GM12878 (cell line): Measurements from ENCODE around the gene TRAF5. TPM values are rescaled to one million over a fixed set of nuclear protein-coding genes. Genes with fewer than 3 reads are reported as not detected.

Experiments used
- ATAC-seq: fragments of 200-7000 bp; cut with Tn5 transposase; 3 replicates; pipeline ENCODE4 v1.9.1; 2020; ENCODE audit warnings: mild to moderate bottlenecking, moderate library complexity
- BruUV-seq: library from RNA; stranded (reverse); fragments of 400-500 nt; replicated peaks from 2 replicates; lab custom pipeline; 2021; lab: Mats Ljungman, UMichigan
- CTCF ChIA-PET: fragments of 300-600 bp; sonication (Branson Sonifier 250); formaldehyde crosslinking; extraction: SDS; loops from one replicate; lab custom pipeline; 2021; ENCODE audit warnings: inconsistent platforms; lab: Yijun Ruan, JAX
- POLR2A ChIA-PET: fragments of 350-600 bp; formaldehyde crosslinking; extraction: SDS; loops from one replicate; lab custom pipeline; 2021; ENCODE audit warnings: inconsistent platforms; lab: Charles Lee
- RAD21 ChIA-PET: fragments of 300-600 bp; sonication (Branson Sonifier 250); formaldehyde crosslinking; loops from one replicate; lab custom pipeline; 2023; ENCODE audit warnings: antibody characterized with exemption; ENCODE audit not compliant: unreplicated experiment; lab: Charles Lee
- SMC1A ChIA-PET: fragments of 300-600 bp; sonication (Branson Sonifier 250); formaldehyde crosslinking; loops from one replicate; lab custom pipeline; 2023; ENCODE audit not compliant: unreplicated experiment, uncharacterized antibody; lab: Charles Lee
- DNase-seq: peaks from one replicate; pipeline ENCODE4 v3.0.0-alpha.2; 2011; ENCODE audit warnings: low read depth, low spot score
- FAIRE-seq: peaks from 3 replicates; lab custom pipeline; 2011; peaks lifted over from hg19 to GRCh38; lab: Jason Lieb, UNC
- H2AFZ ChIP-seq: 2 replicates; pipeline ENCODE4 v1.6.0; 2011; ENCODE audit warnings: low read depth, low read length, control low read depth; ENCODE audit not compliant: control insufficient read depth
- H3K27ac ChIP-seq: 2 replicates; pipeline ENCODE4 v1.5.1; 2011; ENCODE audit warnings: control low read depth; ENCODE audit not compliant: control insufficient read depth, insufficient read depth
- H3K27me3 ChIP-seq, 2 experiments: replicated peaks in 1 of 2; 2 replicates each; pipeline versions ENCODE4 v1.6.0 to v1.6.1; 2011; ENCODE audit warnings: low read length in 1 of 2; ENCODE audit not compliant: control insufficient read depth in 2 of 2, insufficient read depth in 2 of 2
- H3K36me3 ChIP-seq, 2 experiments: 2 replicates each; pipeline ENCODE4 v1.5.1; 2011; ENCODE audit warnings: low read length in 1 of 2; ENCODE audit not compliant: control insufficient read depth in 2 of 2, insufficient read depth in 2 of 2
- H3K4me1 ChIP-seq: 2 replicates; pipeline ENCODE4 v1.6.1; 2011; ENCODE audit warnings: mild to moderate bottlenecking, low read length, moderate library complexity, mixed read lengths; ENCODE audit not compliant: control insufficient read depth, insufficient read depth
- H3K4me2 ChIP-seq: 2 replicates; pipeline ENCODE4 v1.6.0; 2011; ENCODE audit warnings: control low read depth; ENCODE audit not compliant: control insufficient read depth, insufficient read depth
- H3K4me3 ChIP-seq: fragments of 200-600 bp; sonication (generic); 2 replicates; pipeline ENCODE4 v1.5.1; 2016
- H3K79me2 ChIP-seq: 2 replicates; pipeline ENCODE4 v1.6.0; 2011; ENCODE audit warnings: low read length; ENCODE audit not compliant: control insufficient read depth, insufficient read depth
- H3K9ac ChIP-seq: 2 replicates; pipeline ENCODE4 v1.8.0; 2011; ENCODE audit warnings: low read length, control low read depth, mixed read lengths; ENCODE audit not compliant: control insufficient read depth, insufficient read depth
- H3K9me3 ChIP-seq: replicated peaks from 3 replicates; pipeline ENCODE4 v1.5.1; 2011; ENCODE audit warnings: mild to moderate bottlenecking, low read length; ENCODE audit not compliant: control insufficient read depth, insufficient read depth
- H4K20me1 ChIP-seq: 2 replicates; pipeline ENCODE4 v1.6.0; 2011; ENCODE audit not compliant: control insufficient read depth, insufficient read depth
- STAT3 ChIP-seq: IDR thresholded peaks from 2 replicates; pipeline ENCODE4 v1.6.1; 2011; ENCODE audit warnings: low read depth, low read length, improper control_type of control experiment
- TARDBP ChIP-seq: IDR thresholded peaks from 2 replicates; pipeline ENCODE4 v1.6.1; 2016; ENCODE audit warnings: borderline replicate concordance
- TCF12 ChIP-seq: IDR thresholded peaks from 2 replicates; pipeline ENCODE4 v1.6.1; 2011; ENCODE audit warnings: low read depth, mild to moderate bottlenecking, low read length
- YBX1 ChIP-seq: fragments of 450-650 bp; IDR thresholded peaks from 2 replicates; pipeline ENCODE4 v1.6.1; 2016; ENCODE audit warnings: antibody characterized with exemption
- WGBS: methylation state at CpG from one replicate; pipeline ENCODE4 v1.1.6; 2016; ENCODE audit warnings: low lambda C conversion rate; ENCODE audit not compliant: insufficient replicate concordance, insufficient coverage; ENCODE audit errors: missing lambda C conversion rate; 5-methylcytosine and 5-hydroxymethylcytosine counted together
- in situ Hi-C: fragments of 300-500 bp; cut with MboI; formaldehyde crosslinking; loops from 9 replicates; pipeline ENCODE4 v1.14.3; 2018; ENCODE audit warnings: mixed read lengths
- intact Hi-C: fragments of 100-400 bp; cut with micrococcal nuclease; formaldehyde crosslinking; loops from one replicate; pipeline ENCODE4 v1.14.2; 2022; ENCODE audit not compliant: unreplicated experiment
- polyA plus RNA-seq, 11 experiments: library from polyadenylated mRNA; depleted of rRNA in 4 of 11; unstranded in 6 of 11; stranded (reverse) in 5 of 11; fragments of >200 nt; fragmentation: Nextera tagmentation in 4 of 11; fragmentation: Illumina TruSeq in 1 of 11; extraction: Ambion mirVana in 4 of 11; extraction: Trizol in 1 of 11; gene quantifications; 1 replicate in 1 of 11; 2 replicates in 10 of 11; pipeline versions ENCODE4 v1.2.1 to v1.2.3, GENCODE V29; 2011 to 2016; ENCODE audit warnings: inconsistent platforms in 2 of 11, missing spikeins in 2 of 11, low read depth in 1 of 11
- total RNA-seq, 4 experiments: library from RNA; depleted of rRNA in 3 of 4; stranded (reverse); fragments of >200 nt in 3 of 4; fragmentation: Illumina TruSeq in 1 of 4; extraction: Trizol in 1 of 4; gene quantifications; 2 replicates each; pipeline versions ENCODE4 v1.2.1 to v1.2.3, GENCODE V29; 2013 to 2021
- TF ChIP-seq, protein P1 (sequence below): fragments of 450-650 bp; IDR thresholded peaks from 2 replicates; pipeline ENCODE4 v1.6.1; 2014; ENCODE audit warnings: mild to moderate bottlenecking

Gene TRAF5
- total and polyA plus RNA-seq, 10 of the 15 experiments (the other 5 are each of a cell fraction or from before 2014, with no cell fraction given), result 10.6 to 36.5 (median 26.3) TPM

DNA sequence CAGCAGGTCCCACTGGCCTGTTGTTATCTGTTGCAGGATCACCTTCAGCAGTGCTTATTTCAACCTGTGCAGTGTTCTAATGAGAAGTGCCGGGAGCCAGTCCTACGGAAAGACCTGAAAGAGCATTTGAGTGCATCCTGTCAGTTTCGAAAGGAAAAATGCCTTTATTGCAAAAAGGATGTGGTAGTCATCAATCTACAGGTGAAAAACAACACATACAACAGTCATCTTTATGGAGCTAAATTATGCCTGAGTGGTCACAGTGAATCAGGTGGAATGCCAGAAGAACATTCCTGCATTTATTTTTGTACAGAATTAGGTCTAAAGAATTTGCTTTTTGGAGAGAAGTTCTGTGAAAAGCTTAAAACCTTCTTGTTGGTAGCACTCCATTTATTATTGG lies 33.2 kb downstream of the TRAF5 start:
- RAD21 ChIA-PET, result no interaction called here
- no peak overlapping the region for H3K9ac ChIP-seq

DNA sequence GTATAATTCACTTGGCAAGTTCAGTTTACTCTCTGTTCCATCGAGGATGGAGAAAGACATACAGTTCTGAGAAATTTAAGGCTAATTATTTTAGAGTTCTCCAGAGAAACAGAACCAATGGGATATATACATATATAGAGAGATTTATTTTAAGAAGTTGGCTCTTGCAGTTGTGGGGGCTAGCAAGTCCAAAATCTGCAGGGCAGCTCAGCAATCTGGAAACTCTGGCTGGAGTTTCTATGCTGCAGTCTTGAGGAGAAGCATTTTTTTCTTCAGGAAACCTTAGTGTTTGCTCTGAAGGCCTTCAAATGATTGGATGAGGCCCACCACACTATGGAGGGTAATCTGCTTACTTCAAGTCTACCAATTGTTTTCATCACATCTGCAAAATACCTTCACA lies 34.6 kb downstream of the TRAF5 start:
- CTCF ChIA-PET, result no interaction called here
- BruUV-seq, result no TSS peak

More for the DNA sequence above, 33.2 kb downstream of the TRAF5 start:
- no peaks in the 10 kb centered on the region for H3K27me3 ChIP-seq
- ChIA-PET CTCF (interaction anchor here (0.9 to 1.4 kb wide), 4 partner anchors 9 to 110 kb away, joined by 3 to 5 read pairs (median 3); no protein-coding TSS in a partner anchor), SMC1A (interaction anchor here (1.0 to 1.5 kb wide), 3 partner anchors 12 to 36 kb away, joined by 3 to 4 read pairs (median 3); no protein-coding TSS in a partner anchor), POLR2A (no interaction called here)
- 98% methylated on average over 3 of the region's 3 CpGs for WGBS
- ATAC-seq (no peak), DNase-seq (no peak), FAIRE-seq (no peak)
- H3K27ac ChIP-seq, result no peak overlapping the region
- intact Hi-C loops (no loop called here), in situ Hi-C loops (no loop called here)
- no TSS peak for BruUV-seq
- H3K9me3 ChIP-seq, result no peaks in the 10 kb centered on the region
- no peak overlapping the region for H2AFZ ChIP-seq
- H3K36me3 ChIP-seq, result peaks cover 11 to 31% of the 10 kb centered on the region in 2 experiments
- no peak overlapping the region for H3K4me2 ChIP-seq
- TF ChIP-seq, protein P1, sequence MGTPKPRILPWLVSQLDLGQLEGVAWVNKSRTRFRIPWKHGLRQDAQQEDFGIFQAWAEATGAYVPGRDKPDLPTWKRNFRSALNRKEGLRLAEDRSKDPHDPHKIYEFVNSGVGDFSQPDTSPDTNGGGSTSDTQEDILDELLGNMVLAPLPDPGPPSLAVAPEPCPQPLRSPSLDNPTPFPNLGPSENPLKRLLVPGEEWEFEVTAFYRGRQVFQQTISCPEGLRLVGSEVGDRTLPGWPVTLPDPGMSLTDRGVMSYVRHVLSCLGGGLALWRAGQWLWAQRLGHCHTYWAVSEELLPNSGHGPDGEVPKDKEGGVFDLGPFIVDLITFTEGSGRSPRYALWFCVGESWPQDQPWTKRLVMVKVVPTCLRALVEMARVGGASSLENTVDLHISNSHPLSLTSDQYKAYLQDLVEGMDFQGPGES, result no peak
- no peaks in the 10 kb centered on the region for H4K20me1 ChIP-seq
- no peaks in the 10 kb centered on the region for H3K79me2 ChIP-seq
- H3K4me3 ChIP-seq, result no peak overlapping the region
- H3K4me1 ChIP-seq, result no peaks in the 10 kb centered on the region

More for the DNA sequence above, 34.6 kb downstream of the TRAF5 start:
- H3K27ac ChIP-seq, result no peak overlapping the region
- intact Hi-C loops (no loop called here), in situ Hi-C loops (no loop called here)
- ChIA-PET POLR2A (no interaction called here), RAD21 (no interaction called here), SMC1A (interaction anchor here (1.3 kb wide), 1 partner anchor 10 kb away, joined by 3 read pairs; no protein-coding TSS in a partner anchor)
- no peaks in the 10 kb centered on the region for H3K79me2 ChIP-seq
- H3K4me1 ChIP-seq, result no peaks in the 10 kb centered on the region
- H3K27me3 ChIP-seq, result no peaks in the 10 kb centered on the region
- TF ChIP-seq TARDBP, result no peak
- no peak for TF ChIP-seq STAT3
- TF ChIP-seq YBX1, result no peak
- TF ChIP-seq TCF12, result no peak
- no peaks in the 10 kb centered on the region for H4K20me1 ChIP-seq
- FAIRE-seq (no peak), DNase-seq (no peak), ATAC-seq (no peak)
- no peaks in the 10 kb centered on the region for H3K9me3 ChIP-seq
- H3K4me3 ChIP-seq, result no peak overlapping the region
- peaks cover 10 to 31% of the 10 kb centered on the region in 2 experiments for H3K36me3 ChIP-seq
- no peak overlapping the region for H3K4me2 ChIP-seq
- 95% methylated on average over 1 of the region's 1 CpG for WGBS
- H3K9ac ChIP-seq, result no peak overlapping the region
- no peak overlapping the region for H2AFZ ChIP-seq
